Measurements from ENCODE around the gene TAS2R19. TPM values are rescaled to one million over a fixed set of nuclear protein-coding genes. Genes with fewer than 3 reads are reported as not detected.
A peak's percentile ranks its signal among the peaks of the same experiment; 100 is the strongest.
"Not testable (repeated sequence)": the region's sequence is repeated elsewhere in the genome, so short reads cannot be mapped to it uniquely, and the experiment has no call there.

TAS2R19 gene
- polyA plus RNA-seq, 2 of the 4 experiments (the other 2 are of a cell fraction): 0.19 to 1.1 TPM

GRCh38 chr12:11059041-11059440 is 36.6 kb upstream of the TAS2R19 start:
- FAIRE-seq: no peak
- WGBS (ENCODE audit: missing lambda C conversion rate): 94% methylated on average over 3 of the region's 3 CpGs
- H3K27ac ChIP-seq: no peak overlapping the region
- no peaks in the 10 kb centered on the region for H3K4me1 ChIP-seq
- ChIA-PET CTCF (no interaction called here), POLR2A (no interaction called here)
- no peak for DNase-seq (ENCODE audit: low read depth in 1 of 2, low spot score in 1 of 2)
- no peaks in the 10 kb centered on the region for H3K9me3 ChIP-seq
- H3K4me3 ChIP-seq: no peak overlapping the region
- TF ChIP-seq ZFP36 (IDR thresholded peaks at IDR 0.05; ENCODE audit: borderline replicate concordance, partially characterized antibody): no peak
- no peak for TF ChIP-seq USF2 (IDR thresholded peaks at IDR 0.05)
- TF ChIP-seq PHF8 (IDR thresholded peaks at IDR 0.05; ENCODE audit: borderline replicate concordance, low read depth): no peak
- no peak for TF ChIP-seq HES2 (IDR thresholded peaks at IDR 0.05)
- TF ChIP-seq HMGXB4 (CRISPR knock-in tag; IDR thresholded peaks at IDR 0.05; ENCODE audit: borderline replicate concordance): no peak
- no peak for TF ChIP-seq ZC3H11A (IDR thresholded peaks at IDR 0.05)
- TF ChIP-seq JUNB (IDR thresholded peaks at IDR 0.05): no peak
- no peak for TF ChIP-seq JUN (IDR thresholded peaks at IDR 0.05)
- TF ChIP-seq POLR2AphosphoS2 (conservative IDR thresholded peaks at IDR 0.05; ENCODE audit: low read length): no peak
- no peak for TF ChIP-seq MAZ (IDR thresholded peaks at IDR 0.05; ENCODE audit: borderline replicate concordance, low read depth, low read length)
- no peak for TF ChIP-seq PBX3 (IDR thresholded peaks at IDR 0.05)
- TF ChIP-seq NFE2L2 (conservative IDR thresholded peaks at IDR 0.05; ENCODE audit: low read length): no peak
- TF ChIP-seq GATA3 (IDR thresholded peaks at IDR 0.05; ENCODE audit: borderline replicate concordance): no peak
- TF ChIP-seq BCL3 (IDR thresholded peaks at IDR 0.05): no peak
- no peak for TF ChIP-seq TP53 (CRISPR knock-in tag; IDR thresholded peaks at IDR 0.05)
- no peak for TF ChIP-seq RCOR1 (IDR thresholded peaks at IDR 0.05; ENCODE audit: low read depth, low read length)
- ATAC-seq: no peak
- no peak overlapping the region for H3K4me2 ChIP-seq

- DNase-seq (ENCODE audit: low read depth in 1 of 2, low spot score in 1 of 2): no peak
- WGBS (ENCODE audit: missing lambda C conversion rate): 92% methylated on average over 2 of the region's 2 CpGs
- no peaks in the 10 kb centered on the region for H3K9me3 ChIP-seq
- H3K4me2 ChIP-seq: no peak overlapping the region
- ChIA-PET POLR2A (no interaction called here), CTCF (interaction anchor here (0.7 kb wide), 1 partner anchor 177 kb away, joined by 3 read pairs; no protein-coding TSS in a partner anchor)
- no peaks in the 10 kb centered on the region for H3K4me1 ChIP-seq
- TF ChIP-seq EHMT2 (IDR thresholded peaks at IDR 0.05; ENCODE audit: low read depth): no peak
- TF ChIP-seq NFE2L2 (conservative IDR thresholded peaks at IDR 0.05; ENCODE audit: low read length): no peak
- no peak for TF ChIP-seq SREBF2 (IDR thresholded peaks at IDR 0.05)
- TF ChIP-seq E2F6 (IDR thresholded peaks at IDR 0.05; ENCODE audit: borderline replicate concordance, low read depth): no peak
- no peak for TF ChIP-seq CBX2 (IDR thresholded peaks at IDR 0.05; ENCODE audit: borderline replicate concordance, low read depth)
- no peak for TF ChIP-seq ZFP36 (IDR thresholded peaks at IDR 0.05; ENCODE audit: borderline replicate concordance, partially characterized antibody)
- TF ChIP-seq HDAC2 (IDR thresholded peaks at IDR 0.05): no peak
- no peak for TF ChIP-seq KDM5A (IDR thresholded peaks at IDR 0.05)
- H3K4me3 ChIP-seq: no peak overlapping the region
- peak; percentile 92 for FAIRE-seq
- no peak overlapping the region for H3K27ac ChIP-seq
- no peak for ATAC-seq
Measured at GRCh38 chr12:11055306-11055705, 32.9 kb upstream of the TAS2R19 start.

GRCh38 chr12:11049806-11050531 is 27.5 kb upstream of the TAS2R19 start:
- H3K9me3 ChIP-seq; FAIRE-seq; H3K27ac ChIP-seq; H3K4me1 ChIP-seq; DNase-seq (ENCODE audit: low read depth in 1 of 2, low spot score in 1 of 2); H3K4me3 ChIP-seq; H3K4me2 ChIP-seq; POLR2A ChIA-PET; ATAC-seq; CTCF ChIA-PET: not testable (repeated sequence)
- WGBS (ENCODE audit: missing lambda C conversion rate): 89% methylated on average over 7 of the region's 7 CpGs
